K562 (cell line): ENCODE data around the gene ITPRIPL1. TPM values are rescaled to one million over a fixed set of nuclear protein-coding genes. Genes with fewer than 3 reads are reported as not detected.

Source experiments
- ADNP ChIP-seq: fragments of 200-800 bp; sonication (Bioruptor generic); IDR thresholded peaks from 2 replicates; pipeline ENCODE4 v1.6.1; 2016; ENCODE audit warnings: missing genetic modification characterization, missing compliant biosample characterization
- BRCA1 ChIP-seq, 2 experiments: fragments of 450-650 bp in 1 of 2; sonication (generic) in 1 of 2; formaldehyde crosslinking in 1 of 2; IDR thresholded peaks; 2 replicates each; pipeline versions ENCODE4 v1.5.0 to v1.6.1; 2017 to 2020; ENCODE audit warnings: mild to moderate bottlenecking in 1 of 2, missing genetic modification reagents in 1 of 2
- DLX4 ChIP-seq: fragments of 250-450 bp; sonication (Bioruptor Pico); IDR thresholded peaks from 2 replicates; pipeline ENCODE4 v1.6.1; 2021; ENCODE audit warnings: mild to moderate bottlenecking
- FOXP1 ChIP-seq: sonication (generic); formaldehyde crosslinking; IDR thresholded peaks from 2 replicates; pipeline ENCODE4 v1.8.0; 2022; ENCODE audit warnings: mild to moderate bottlenecking, missing genetic modification reagents
- HEY1 ChIP-seq: fragments of 250-450 bp; sonication (Bioruptor Pico); IDR thresholded peaks from 2 replicates; pipeline ENCODE4 v1.5.0; 2020; ENCODE audit warnings: mild to moderate bottlenecking, moderate library complexity, borderline replicate concordance
- HNRNPH1 ChIP-seq: fragments of 200-400 bp; formaldehyde crosslinking; optimal IDR thresholded peaks from 2 replicates; pipeline ENCODE3; 2017; ENCODE audit warnings: low read depth, mild to moderate bottlenecking, low read length, moderate library complexity
- HNRNPUL1 ChIP-seq: fragments of 200-400 bp; formaldehyde crosslinking; IDR thresholded peaks from 2 replicates; pipeline ENCODE4 v1.6.1; 2017; ENCODE audit warnings: low read length
- LEF1 ChIP-seq: fragments of 450-650 bp; IDR thresholded peaks from 2 replicates; pipeline ENCODE4 v1.6.1; 2016; ENCODE audit warnings: mild to moderate bottlenecking
- MYBL2 ChIP-seq, 2 experiments: fragments of 450-650 bp in 1 of 2; sonication (generic) in 1 of 2; formaldehyde crosslinking in 1 of 2; IDR thresholded peaks; 2 replicates each; pipeline versions ENCODE4 v1.6.1 to v1.8.1; 2017 to 2022; ENCODE audit warnings: borderline replicate concordance in 1 of 2, inconsistent platforms in 1 of 2, low read depth in 1 of 2, mild to moderate bottlenecking in 1 of 2, missing genetic modification reagents in 1 of 2, moderate library complexity in 1 of 2
- NFE2 ChIP-seq: IDR thresholded peaks from 2 replicates; pipeline ENCODE4 v1.6.1; 2014; ENCODE audit warnings: antibody characterized with exemption, low read depth
- PML ChIP-seq: IDR thresholded peaks from 2 replicates; pipeline ENCODE4 v1.6.1; 2012; ENCODE audit warnings: low read length, inconsistent platforms
- SIRT6 ChIP-seq: IDR thresholded peaks from one replicate; pipeline ENCODE4 v1.6.1; 2012; ENCODE audit warnings: low read depth, mild to moderate bottlenecking, control low read depth, inconsistent platforms, low read length, moderate library complexity
- TFAP4 ChIP-seq: sonication (generic); formaldehyde crosslinking; IDR thresholded peaks from 2 replicates; pipeline ENCODE4 v1.8.0; 2022; ENCODE audit warnings: missing genetic modification reagents, mild to moderate bottlenecking, moderate library complexity, borderline replicate concordance
- TRIM25 ChIP-seq: fragments of 450-650 bp; IDR thresholded peaks from 2 replicates; pipeline ENCODE4 v1.7.0; 2016; ENCODE audit warnings: borderline replicate concordance
- ZBTB1 ChIP-seq: sonication (generic); formaldehyde crosslinking; IDR thresholded peaks from 2 replicates; pipeline ENCODE4 v1.8.1; 2023; ENCODE audit warnings: missing genetic modification reagents, low read depth, mild to moderate bottlenecking, borderline replicate concordance
- ZKSCAN1 ChIP-seq: fragments of 150-350 bp; IDR thresholded peaks from 2 replicates; pipeline ENCODE4 v1.6.1; 2016; ENCODE audit warnings: low read depth, low read length
- ZNF444 ChIP-seq: fragments of 250-450 bp; sonication (Bioruptor Pico); IDR thresholded peaks from 2 replicates; pipeline ENCODE4 v1.4.0; 2020; ENCODE audit warnings: mild to moderate bottlenecking, moderate library complexity
- ZNF589 ChIP-seq: fragments of 200-800 bp; sonication (Bioruptor generic); IDR thresholded peaks from 2 replicates; pipeline ENCODE4 v1.6.1; 2016; ENCODE audit warnings: low read depth, missing genetic modification characterization, missing compliant biosample characterization
- polyA plus RNA-seq, 8 experiments: library from polyadenylated mRNA; depleted of rRNA in 4 of 8; stranded (reverse) in 5 of 8; unstranded in 3 of 8; fragments of >200 nt; fragmentation: Nextera tagmentation in 2 of 8; fragmentation: Illumina TruSeq in 1 of 8; extraction: Ambion mirVana in 2 of 8; extraction: Trizol in 1 of 8; gene quantifications; 2 replicates each; pipeline versions ENCODE4 v1.2.1 to v1.2.3, GENCODE V29; 2011 to 2014; ENCODE audit warnings: inconsistent platforms in 1 of 8, missing spikeins in 1 of 8
- total RNA-seq, 7 experiments: library from RNA; depleted of rRNA in 6 of 7; stranded (reverse); fragments of >200 nt in 6 of 7; fragmentation: Illumina TruSeq in 2 of 7; extraction: Trizol in 2 of 7; gene quantifications; 2 replicates each; pipeline versions ENCODE4 v1.2.1 to v1.2.3, GENCODE V29; 2011 to 2021; ENCODE audit warnings: low replicate concordance in 1 of 7
- TF ChIP-seq, protein P1 (sequence below): fragments of 450-650 bp; conservative IDR thresholded peaks from 2 replicates; pipeline ENCODE4 v1.6.1; 2016; ENCODE audit warnings: missing genetic modification characterization, low read depth, mild to moderate bottlenecking, missing compliant biosample characterization, moderate library complexity
- TF ChIP-seq, protein P2 (sequence below): sonication (generic); formaldehyde crosslinking; IDR thresholded peaks from 2 replicates; pipeline ENCODE4 v1.8.1; 2023; ENCODE audit warnings: mild to moderate bottlenecking, missing genetic modification reagents

Gene ITPRIPL1
- total and polyA plus RNA-seq, 9 of the 15 experiments (the other 6 are each of a cell fraction or from before 2014, with no cell fraction given), result 0.99 to 9.0 (median 6.4) TPM

- TF ChIP-seq LEF1 (no peak), TRIM25 (no peak), HEY1 (CRISPR knock-in tag) (no peak), DLX4 (CRISPR knock-in tag) (no peak), ZKSCAN1 (no peak), MYBL2 (IDR thresholded peaks at IDR 0.05; ENCODE audit: low read depth) (no peak), MYBL2 (CRISPR knock-in tag; IDR thresholded peaks at IDR 0.05; ENCODE audit: borderline replicate concordance) (no peak), HNRNPUL1 (no peak), ZNF589 (CRISPR knock-in tag) (no peak), FOXP1 (CRISPR knock-in tag) (peak; percentile 58; the same call in 1 of the 2 replicates), BRCA1 (IDR thresholded peaks at IDR 0.05) (no peak), BRCA1 (CRISPR knock-in tag; IDR thresholded peaks at IDR 0.05) (no peak), NFE2 (no peak), SIRT6 (no peak), ZNF444 (no peak), TFAP4 (CRISPR knock-in tag) (0 out of 2 replicates have a peak, but pooled peaks have one; percentile 16), ZBTB1 (CRISPR knock-in tag) (0 out of 2 replicates have a peak, but pooled peaks have one; percentile 16), HNRNPH1 (no peak), ADNP (no peak), PML (no peak)
- TF ChIP-seq, protein P1, sequence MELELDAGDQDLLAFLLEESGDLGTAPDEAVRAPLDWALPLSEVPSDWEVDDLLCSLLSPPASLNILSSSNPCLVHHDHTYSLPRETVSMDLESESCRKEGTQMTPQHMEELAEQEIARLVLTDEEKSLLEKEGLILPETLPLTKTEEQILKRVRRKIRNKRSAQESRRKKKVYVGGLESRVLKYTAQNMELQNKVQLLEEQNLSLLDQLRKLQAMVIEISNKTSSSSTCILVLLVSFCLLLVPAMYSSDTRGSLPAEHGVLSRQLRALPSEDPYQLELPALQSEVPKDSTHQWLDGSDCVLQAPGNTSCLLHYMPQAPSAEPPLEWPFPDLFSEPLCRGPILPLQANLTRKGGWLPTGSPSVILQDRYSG (tag), result no peak
- TF ChIP-seq, protein P2, sequence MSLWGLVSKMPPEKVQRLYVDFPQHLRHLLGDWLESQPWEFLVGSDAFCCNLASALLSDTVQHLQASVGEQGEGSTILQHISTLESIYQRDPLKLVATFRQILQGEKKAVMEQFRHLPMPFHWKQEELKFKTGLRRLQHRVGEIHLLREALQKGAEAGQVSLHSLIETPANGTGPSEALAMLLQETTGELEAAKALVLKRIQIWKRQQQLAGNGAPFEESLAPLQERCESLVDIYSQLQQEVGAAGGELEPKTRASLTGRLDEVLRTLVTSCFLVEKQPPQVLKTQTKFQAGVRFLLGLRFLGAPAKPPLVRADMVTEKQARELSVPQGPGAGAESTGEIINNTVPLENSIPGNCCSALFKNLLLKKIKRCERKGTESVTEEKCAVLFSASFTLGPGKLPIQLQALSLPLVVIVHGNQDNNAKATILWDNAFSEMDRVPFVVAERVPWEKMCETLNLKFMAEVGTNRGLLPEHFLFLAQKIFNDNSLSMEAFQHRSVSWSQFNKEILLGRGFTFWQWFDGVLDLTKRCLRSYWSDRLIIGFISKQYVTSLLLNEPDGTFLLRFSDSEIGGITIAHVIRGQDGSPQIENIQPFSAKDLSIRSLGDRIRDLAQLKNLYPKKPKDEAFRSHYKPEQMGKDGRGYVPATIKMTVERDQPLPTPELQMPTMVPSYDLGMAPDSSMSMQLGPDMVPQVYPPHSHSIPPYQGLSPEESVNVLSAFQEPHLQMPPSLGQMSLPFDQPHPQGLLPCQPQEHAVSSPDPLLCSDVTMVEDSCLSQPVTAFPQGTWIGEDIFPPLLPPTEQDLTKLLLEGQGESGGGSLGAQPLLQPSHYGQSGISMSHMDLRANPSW (CRISPR knock-in tag), result no peak
Measured at GRCh38 chr2:96320728-96321622, 4.1 kb upstream of the ITPRIPL1 start (continued).
